Transverse colon (tissue), 4 donors: ENCODE measurements around the gene SOX11. TPM values are rescaled to one million over a fixed set of nuclear protein-coding genes. Genes with fewer than 3 reads are reported as not detected.

Experiments used
- DNase-seq: peaks from one replicate; pipeline ENCODE4 v3.0.0-alpha.2; 2019
- H3K27ac ChIP-seq, 4 donors: fragments of 200-600 bp; sonication (generic); 2 replicates each; pipeline ENCODE4 v1.5.1; 2016 to 2018; ENCODE audit warnings: inconsistent platforms in 4 of 4
- H3K27me3 ChIP-seq: fragments of 200-600 bp; sonication (generic); 2 replicates; pipeline ENCODE4 v1.5.1; 2017; ENCODE audit warnings: inconsistent platforms
- H3K36me3 ChIP-seq, 4 donors: fragments of 200-600 bp; sonication (generic); 2 replicates each; pipeline ENCODE4 v1.5.1; 2017 to 2019; ENCODE audit warnings: inconsistent platforms in 4 of 4
- H3K4me1 ChIP-seq, 4 donors: fragments of 200-600 bp; sonication (generic); 2 replicates each; pipeline ENCODE4 v1.5.1; 2017 to 2020; ENCODE audit warnings: inconsistent platforms in 4 of 4
- H3K4me3 ChIP-seq, 4 donors: fragments of 200-600 bp; sonication (generic); 1 replicate in 1 of 4; 2 replicates in 3 of 4; pipeline versions ENCODE4 v1.5.1 to v1.6.1; 2017 to 2019; ENCODE audit warnings: inconsistent platforms in 4 of 4
- H3K9me3 ChIP-seq, 2 donors: fragments of 200-600 bp; sonication (generic); 2 replicates each; pipeline ENCODE4 v1.5.1; 2017 to 2019; ENCODE audit warnings: inconsistent platforms in 2 of 2
- EP300 ChIP-seq: sonication (generic); formaldehyde crosslinking; IDR thresholded peaks from one replicate; pipeline ENCODE4 v1.6.1; 2017; ENCODE audit warnings: antibody characterized with exemption, low read depth
- POLR2A ChIP-seq: fragments of 450-650 bp; IDR thresholded peaks from one replicate; pipeline ENCODE4 v1.6.1; 2016; ENCODE audit warnings: antibody characterized with exemption, mild to moderate bottlenecking, moderate library complexity
- POLR2AphosphoS5 ChIP-seq, 3 donors: sonication (generic); formaldehyde crosslinking; IDR thresholded peaks; one replicate each; pipeline ENCODE4 v1.6.1; 2016; ENCODE audit warnings: antibody characterized with exemption in 3 of 3
- WGBS, 2 donors: methylation state at CpG; one replicate each; pipeline ENCODE4 v1.1.5; 2018; ENCODE audit warnings: low coverage in 1 of 2; 5-methylcytosine and 5-hydroxymethylcytosine counted together
- in situ Hi-C, 4 donors: fragments of 200-750 bp; cut with MboI; loops; one replicate each; pipeline versions ENCODE4 v1.15.0 to v1.15.1; 2017; ENCODE audit warnings: low sequenced_read_pairs in 3 of 4, low pct_ligation_motif_present in 1 of 4, low pct_unique_long_range_greater_than_20kb in 1 of 4
- intact Hi-C: fragments of 100-400 bp; cut with DNase I; formaldehyde crosslinking; loops from one replicate; pipeline ENCODE4 v1.15.1; 2023; ENCODE audit warnings: low total_unique reads
- total RNA-seq, 4 donors: library from RNA; depleted of rRNA; stranded (reverse); fragments of >200 nt; gene quantifications; one replicate each; pipeline ENCODE4 v1.1.0, GENCODE V29; 2016
- TF ChIP-seq, protein P1 (sequence below), 5 experiments: fragments of 200-600 bp in 3 of 5; fragments of 450-650 bp in 2 of 5; sonication (generic) in 3 of 5; IDR thresholded peaks; 1 replicate in 2 of 5; 2 replicates in 3 of 5; pipeline ENCODE4 v1.5.1; 2016 to 2017; ENCODE audit warnings: antibody characterized with exemption in 5 of 5, inconsistent platforms in 3 of 5, mild to moderate bottlenecking in 2 of 5, moderate library complexity in 1 of 5

The SOX11 gene
- total RNA-seq, 4 donors from 2014 or later: 0.32 to 0.75 (median 0.40) TPM

DNA sequence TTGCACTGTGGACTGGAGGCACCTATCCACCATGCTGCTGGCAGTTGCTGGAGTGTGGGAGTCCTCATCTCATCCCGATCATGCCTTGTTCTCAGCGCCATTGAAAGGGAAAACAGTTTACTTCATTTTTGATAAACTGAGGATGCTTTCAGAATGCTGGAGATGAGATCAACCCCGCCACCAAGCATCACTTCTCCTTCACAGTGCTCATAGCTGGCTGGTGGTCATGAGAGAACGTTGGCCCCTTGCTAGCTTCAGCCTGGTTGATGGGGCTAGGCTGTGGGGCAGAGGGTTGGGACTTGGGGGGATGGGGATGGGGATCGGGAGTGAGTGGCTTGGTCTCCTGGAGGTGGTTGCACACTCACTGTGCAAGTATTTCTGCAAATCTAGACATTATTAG, 30.1 kb downstream of the SOX11 start:
- DNase-seq: no peak
- H3K27ac ChIP-seq: no peak overlapping the region
- in situ Hi-C loops: no loop called here
- H3K9me3 ChIP-seq: no peaks in the 10 kb centered on the region
- H3K4me3 ChIP-seq: no peak overlapping the region
- no peak for TF ChIP-seq POLR2AphosphoS5 (IDR thresholded peaks at IDR 0.05)
- TF ChIP-seq EP300: no peak
- TF ChIP-seq POLR2A: no peak
- TF ChIP-seq, protein P1, sequence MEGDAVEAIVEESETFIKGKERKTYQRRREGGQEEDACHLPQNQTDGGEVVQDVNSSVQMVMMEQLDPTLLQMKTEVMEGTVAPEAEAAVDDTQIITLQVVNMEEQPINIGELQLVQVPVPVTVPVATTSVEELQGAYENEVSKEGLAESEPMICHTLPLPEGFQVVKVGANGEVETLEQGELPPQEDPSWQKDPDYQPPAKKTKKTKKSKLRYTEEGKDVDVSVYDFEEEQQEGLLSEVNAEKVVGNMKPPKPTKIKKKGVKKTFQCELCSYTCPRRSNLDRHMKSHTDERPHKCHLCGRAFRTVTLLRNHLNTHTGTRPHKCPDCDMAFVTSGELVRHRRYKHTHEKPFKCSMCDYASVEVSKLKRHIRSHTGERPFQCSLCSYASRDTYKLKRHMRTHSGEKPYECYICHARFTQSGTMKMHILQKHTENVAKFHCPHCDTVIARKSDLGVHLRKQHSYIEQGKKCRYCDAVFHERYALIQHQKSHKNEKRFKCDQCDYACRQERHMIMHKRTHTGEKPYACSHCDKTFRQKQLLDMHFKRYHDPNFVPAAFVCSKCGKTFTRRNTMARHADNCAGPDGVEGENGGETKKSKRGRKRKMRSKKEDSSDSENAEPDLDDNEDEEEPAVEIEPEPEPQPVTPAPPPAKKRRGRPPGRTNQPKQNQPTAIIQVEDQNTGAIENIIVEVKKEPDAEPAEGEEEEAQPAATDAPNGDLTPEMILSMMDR (IDR thresholded peaks at IDR 0.05): no peak
- 83% methylated on average over 5 of the region's 5 CpGs; no CpG with 5 or more reads in 1 of the 2 donors for WGBS, 2 donors
- H3K4me1 ChIP-seq: no peaks in the 10 kb centered on the region
- no peaks in the 10 kb centered on the region for H3K27me3 ChIP-seq
- intact Hi-C loops: no loop called here
- H3K36me3 ChIP-seq: no peaks in the 10 kb centered on the region

DNA sequence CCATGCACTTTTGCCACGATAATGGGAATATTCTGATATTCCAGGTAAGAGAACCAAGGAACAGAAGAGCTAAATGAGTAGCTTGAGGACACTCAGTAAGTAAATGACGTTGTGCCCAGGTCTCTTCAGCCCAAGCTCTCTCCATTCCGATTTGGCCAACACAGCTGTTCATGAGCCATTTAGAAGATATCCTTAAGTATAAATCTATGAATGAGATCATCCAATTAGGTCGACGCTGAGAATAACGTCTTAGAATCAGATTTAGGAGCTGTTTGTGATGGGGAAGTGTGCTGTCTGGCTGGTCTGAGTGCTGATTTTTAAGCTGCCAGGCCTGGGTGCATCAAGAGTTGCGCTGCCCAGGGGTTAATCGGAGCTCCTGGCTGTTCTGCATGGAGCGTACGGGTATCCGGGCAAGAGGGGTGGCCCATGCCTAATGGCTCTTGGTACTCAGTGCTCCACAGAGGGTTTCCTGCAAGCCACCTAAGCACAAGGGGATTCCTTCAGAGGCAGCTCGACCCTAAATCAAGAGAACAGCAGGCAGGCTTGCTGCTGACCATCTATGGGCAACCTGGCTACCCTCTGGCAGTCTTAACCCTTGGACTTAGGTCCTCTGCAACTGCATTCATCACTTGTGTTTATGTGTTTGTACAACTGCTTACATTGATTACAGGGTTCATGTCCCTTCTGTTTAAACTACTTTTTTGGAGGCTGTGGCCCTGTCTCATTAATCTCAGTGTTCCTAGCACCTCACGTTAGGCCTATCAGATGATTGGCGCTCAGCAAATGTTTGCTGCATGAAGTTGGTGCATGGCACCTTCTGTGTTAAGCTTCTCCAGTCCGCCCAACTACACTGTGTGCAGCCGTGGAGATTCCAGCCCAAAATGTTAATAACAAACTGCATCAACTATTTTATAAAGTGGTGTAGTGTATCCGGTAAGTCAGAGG, 31.9 kb downstream of the SOX11 start:
- in situ Hi-C loops: no loop called here
- Histone ChIP-seq H3K27ac (no peak overlapping the region), H3K4me1 (no peaks in the 10 kb centered on the region), H3K9me3 (no peaks in the 10 kb centered on the region), H3K36me3 (no peaks in the 10 kb centered on the region), H3K4me3 (no peak overlapping the region), H3K27me3 (no peaks in the 10 kb centered on the region)
- DNase-seq: no peak
- no peak for TF ChIP-seq POLR2AphosphoS5 (IDR thresholded peaks at IDR 0.05)
- no peak for TF ChIP-seq POLR2A
- TF ChIP-seq, protein P1 (IDR thresholded peaks at IDR 0.05): no peak
- no peak for TF ChIP-seq EP300
- 74 to 82% methylated on average over 11 to 17 of the region's 17 CpGs for WGBS, 2 donors
- intact Hi-C loops: no loop called here

DNA sequence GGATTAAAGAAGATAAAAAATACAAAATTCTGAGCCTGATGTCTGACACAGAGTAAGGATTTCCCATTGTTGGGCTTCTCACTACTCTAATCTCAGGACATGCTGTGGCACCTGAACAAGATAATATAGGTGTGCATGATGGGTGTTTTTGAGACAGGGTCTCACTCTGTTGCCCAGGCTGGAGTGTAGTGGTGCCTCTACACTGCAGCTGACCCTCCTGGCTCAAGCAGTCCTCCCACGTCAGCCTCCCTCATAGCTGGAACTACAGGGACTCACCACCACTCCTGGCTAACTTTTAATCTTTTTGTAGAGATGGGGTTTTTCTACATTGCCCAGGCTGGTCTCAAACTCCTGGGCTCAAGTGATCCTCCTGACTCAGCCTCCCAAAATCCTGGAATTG, 32.9 kb downstream of the SOX11 start:
- no peaks in the 10 kb centered on the region for H3K9me3 ChIP-seq
- no peak overlapping the region for H3K4me3 ChIP-seq
- intact Hi-C loops: no loop called here
- no peaks in the 10 kb centered on the region for H3K27me3 ChIP-seq
- H3K36me3 ChIP-seq: no peaks in the 10 kb centered on the region
- no peak for TF ChIP-seq POLR2A
- TF ChIP-seq EP300: no peak
- TF ChIP-seq, protein P1 (IDR thresholded peaks at IDR 0.05): no peak
- no peak for TF ChIP-seq POLR2AphosphoS5 (IDR thresholded peaks at IDR 0.05)
- no peaks in the 10 kb centered on the region for H3K4me1 ChIP-seq
- H3K27ac ChIP-seq: no peak overlapping the region
- 64% methylated on average over 1 of the region's 1 CpG; no CpG with 5 or more reads in 1 of the 2 donors for WGBS, 2 donors
- DNase-seq: no peak
- in situ Hi-C loops: no loop called here

DNA sequence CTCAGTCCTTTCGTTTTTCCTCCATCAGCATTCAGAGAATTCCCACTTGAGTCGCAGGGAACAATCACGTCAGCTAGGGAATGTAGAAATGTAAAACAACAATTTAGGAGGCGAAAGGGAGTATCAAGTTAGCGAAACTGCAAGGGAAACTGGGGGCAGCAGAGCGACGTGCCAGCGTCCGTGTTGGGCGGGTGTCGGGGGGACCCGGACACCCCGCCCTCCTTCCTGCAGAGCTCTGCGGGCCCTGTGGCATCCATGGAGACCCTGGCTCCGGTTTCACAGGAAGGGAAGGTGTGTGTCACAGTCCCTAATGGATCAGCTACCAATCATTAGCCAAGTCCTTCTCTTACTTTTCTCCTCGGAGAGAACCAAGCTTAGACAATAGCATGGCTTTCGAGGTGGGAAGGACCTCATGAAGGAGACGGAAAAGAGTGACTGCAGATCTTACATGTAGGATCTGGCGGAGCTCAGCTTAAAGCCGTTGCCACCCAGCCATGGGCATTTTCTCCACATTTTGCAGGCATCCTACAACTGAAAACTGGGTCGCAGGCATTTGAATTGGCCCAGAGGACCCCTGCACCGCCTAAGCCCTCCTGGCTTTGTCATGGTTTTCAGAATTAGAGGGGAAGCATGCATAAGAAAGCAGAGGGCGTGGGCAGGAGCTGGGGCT, 33.7 kb downstream of the SOX11 start:
- in situ Hi-C loops: no loop called here
- no peak for DNase-seq
- Histone ChIP-seq H3K36me3 (no peaks in the 10 kb centered on the region), H3K27ac (no peak overlapping the region), H3K27me3 (no peaks in the 10 kb centered on the region), H3K4me1 (no peaks in the 10 kb centered on the region), H3K9me3 (no peaks in the 10 kb centered on the region), H3K4me3 (no peak overlapping the region)
- WGBS, 2 donors: 40 to 54% methylated on average over 2 to 23 of the region's 23 CpGs
- intact Hi-C loops: no loop called here
- TF ChIP-seq EP300: no peak
- TF ChIP-seq POLR2A: no peak
